GM13977 (cell line): ENCODE data around the gene PPME1.

Experiments
- DNase-seq: peaks from one replicate; pipeline ENCODE4 v3.0.0; 2012; ENCODE audit warnings: low spot score
- in situ Hi-C: fragments of 300-500 bp; cut with MboI; formaldehyde crosslinking; loops from one replicate; pipeline ENCODE4 v1.12.0; 2022; ENCODE audit warnings: low sequenced_read_pairs, low pct_unique_long_range_greater_than_20kb, mixed read lengths, inconsistent platforms; ENCODE audit not compliant: unreplicated experiment
- TF ChIP-seq, protein P1 (sequence below): IDR thresholded peaks from 2 replicates; pipeline ENCODE4 v1.5.1; 2012; ENCODE audit warnings: mild to moderate bottlenecking, control low read depth; ENCODE audit not compliant: insufficient read depth; ENCODE audit errors: extremely low read depth, missing control alignments

The PPME1 gene

DNA sequence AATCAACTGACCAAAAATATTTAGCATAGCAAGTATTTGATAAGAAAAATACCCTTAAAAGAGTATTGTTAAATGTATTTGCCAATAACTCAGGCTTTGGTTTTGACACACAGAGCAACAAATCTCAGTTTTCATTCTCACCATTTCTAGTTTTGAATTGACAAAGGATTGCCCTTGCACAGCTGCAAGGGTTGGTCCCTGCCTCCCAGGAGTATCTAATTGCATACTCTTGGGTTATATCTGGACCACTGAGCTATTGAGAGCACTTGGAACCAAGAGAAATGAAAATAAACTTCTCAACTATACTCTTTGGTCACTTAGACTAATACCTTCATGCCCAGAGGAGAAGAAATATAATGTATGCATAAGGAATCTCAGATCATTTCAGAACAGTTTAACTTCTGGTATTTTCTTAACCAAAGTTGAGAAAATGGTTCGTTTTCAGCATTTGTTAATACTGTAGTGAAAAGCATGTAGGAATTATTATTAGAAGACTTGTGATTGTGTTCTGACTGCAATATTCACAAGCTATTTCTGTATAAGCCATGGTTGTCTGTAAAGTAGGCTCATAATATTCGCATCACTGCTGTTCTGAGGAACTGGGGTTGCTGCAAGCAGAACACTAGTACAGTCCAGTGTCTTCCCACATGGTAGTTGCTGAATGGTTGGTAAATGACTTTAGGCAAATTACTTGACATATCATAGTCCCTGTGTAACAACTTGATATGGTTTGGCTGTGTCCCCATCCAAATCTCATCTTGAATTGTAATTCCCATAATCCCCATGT lies 8.2 kb upstream of the PPME1 start:
- in situ Hi-C loops, result no loop called here
- TF ChIP-seq, protein P1, sequence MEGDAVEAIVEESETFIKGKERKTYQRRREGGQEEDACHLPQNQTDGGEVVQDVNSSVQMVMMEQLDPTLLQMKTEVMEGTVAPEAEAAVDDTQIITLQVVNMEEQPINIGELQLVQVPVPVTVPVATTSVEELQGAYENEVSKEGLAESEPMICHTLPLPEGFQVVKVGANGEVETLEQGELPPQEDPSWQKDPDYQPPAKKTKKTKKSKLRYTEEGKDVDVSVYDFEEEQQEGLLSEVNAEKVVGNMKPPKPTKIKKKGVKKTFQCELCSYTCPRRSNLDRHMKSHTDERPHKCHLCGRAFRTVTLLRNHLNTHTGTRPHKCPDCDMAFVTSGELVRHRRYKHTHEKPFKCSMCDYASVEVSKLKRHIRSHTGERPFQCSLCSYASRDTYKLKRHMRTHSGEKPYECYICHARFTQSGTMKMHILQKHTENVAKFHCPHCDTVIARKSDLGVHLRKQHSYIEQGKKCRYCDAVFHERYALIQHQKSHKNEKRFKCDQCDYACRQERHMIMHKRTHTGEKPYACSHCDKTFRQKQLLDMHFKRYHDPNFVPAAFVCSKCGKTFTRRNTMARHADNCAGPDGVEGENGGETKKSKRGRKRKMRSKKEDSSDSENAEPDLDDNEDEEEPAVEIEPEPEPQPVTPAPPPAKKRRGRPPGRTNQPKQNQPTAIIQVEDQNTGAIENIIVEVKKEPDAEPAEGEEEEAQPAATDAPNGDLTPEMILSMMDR, result no peak
- DNase-seq, result peak; percentile 43

DNA sequence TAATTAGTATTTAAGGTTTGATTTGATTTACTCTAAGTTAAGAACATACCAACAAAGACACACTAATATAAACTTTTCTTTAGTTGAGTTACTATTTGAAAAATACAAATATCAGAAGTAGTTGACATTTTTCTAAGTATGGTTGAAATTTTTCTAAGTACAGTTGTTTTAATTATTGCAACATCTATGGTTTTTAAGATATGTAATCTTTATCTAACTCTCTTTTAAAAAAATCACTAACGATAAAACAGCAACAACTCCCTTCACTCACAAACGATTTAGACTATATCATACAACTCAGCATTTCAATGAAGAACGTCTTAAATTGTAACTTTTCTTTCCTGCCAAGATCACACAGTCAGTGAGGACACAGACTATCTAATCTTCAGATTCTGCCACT lies 2.3 kb upstream of the PPME1 start:
- TF ChIP-seq, protein P1, result no peak
- no peak for DNase-seq
- in situ Hi-C loops, result no loop called here

DNA sequence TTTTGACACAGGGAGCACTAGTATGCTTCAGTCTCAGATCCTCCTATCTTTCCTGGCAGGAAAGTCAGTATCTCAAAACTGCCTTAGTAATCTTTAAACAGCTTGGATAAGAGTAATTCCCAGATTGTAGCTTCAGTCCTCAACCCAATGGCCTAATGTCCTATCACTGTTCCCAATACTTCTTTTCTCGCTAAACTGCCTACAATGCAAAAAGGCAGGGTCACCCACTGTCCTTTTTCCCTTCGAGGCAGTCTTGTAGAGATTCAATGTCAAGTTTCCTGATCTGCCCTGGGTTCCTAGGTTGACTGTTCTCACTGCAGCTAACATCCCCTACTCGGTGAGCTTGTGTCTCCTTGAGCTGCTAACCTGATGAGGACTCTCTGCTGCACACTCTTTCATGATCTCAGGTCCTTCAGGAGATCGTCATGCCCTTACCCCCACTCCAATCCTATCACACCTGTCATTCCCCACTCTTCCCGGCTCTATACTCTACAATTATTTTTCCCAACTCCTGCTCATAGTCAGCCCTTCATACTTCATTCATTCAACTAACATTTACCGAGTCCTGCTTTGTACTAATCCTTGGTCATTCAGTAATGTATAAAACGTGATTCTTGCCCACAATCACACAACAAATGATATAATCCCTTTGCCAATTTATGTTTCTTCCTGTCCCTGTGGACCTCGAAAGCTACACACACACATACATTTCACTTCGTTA lies 1.2 kb upstream of the PPME1 start:
- in situ Hi-C loops, result no loop called here
- DNase-seq, result no peak
- TF ChIP-seq, protein P1, result no peak

DNA sequence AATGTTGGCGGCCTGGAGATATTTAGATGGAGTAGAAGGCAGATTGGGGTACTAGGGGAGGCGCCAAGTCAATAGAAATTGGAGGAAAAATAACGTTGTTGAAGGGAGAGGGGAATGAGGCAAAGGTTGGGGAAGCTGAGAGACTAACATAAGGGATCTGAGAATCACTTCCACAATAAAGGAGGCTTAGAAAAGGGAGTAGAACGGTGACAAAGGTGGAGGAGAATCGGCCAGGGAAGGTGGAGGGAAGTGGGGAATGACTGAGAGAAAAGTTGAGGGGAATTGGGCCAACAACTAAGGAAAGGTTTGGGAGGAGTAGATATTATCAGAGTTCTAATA lies 510 bp downstream of the PPME1 start:
- in situ Hi-C loops, result no loop called here
- TF ChIP-seq, protein P1, result no peak
- DNase-seq, result no peak

DNA sequence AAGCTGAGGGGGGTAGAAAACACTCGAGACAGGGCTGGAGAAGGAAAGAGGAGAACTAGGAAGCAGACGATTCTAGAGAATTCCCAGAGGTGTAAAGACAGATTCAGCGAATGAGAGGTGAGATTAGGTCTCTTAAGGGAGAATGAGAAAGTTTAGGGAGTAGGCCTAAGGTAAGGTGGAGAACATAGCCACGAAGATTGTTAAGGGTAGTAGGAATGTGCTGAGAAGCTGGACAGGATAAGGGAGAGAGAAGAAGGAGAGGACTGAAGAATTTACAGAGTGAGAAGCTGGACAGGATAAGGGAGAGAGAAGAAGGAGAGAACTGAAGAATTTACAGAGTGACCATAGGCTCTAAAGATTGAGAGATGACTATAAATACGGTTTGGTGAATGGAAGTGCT lies 908 bp downstream of the PPME1 start:
- in situ Hi-C loops, result no loop called here
- TF ChIP-seq, protein P1, result no peak
- DNase-seq, result no peak

DNA sequence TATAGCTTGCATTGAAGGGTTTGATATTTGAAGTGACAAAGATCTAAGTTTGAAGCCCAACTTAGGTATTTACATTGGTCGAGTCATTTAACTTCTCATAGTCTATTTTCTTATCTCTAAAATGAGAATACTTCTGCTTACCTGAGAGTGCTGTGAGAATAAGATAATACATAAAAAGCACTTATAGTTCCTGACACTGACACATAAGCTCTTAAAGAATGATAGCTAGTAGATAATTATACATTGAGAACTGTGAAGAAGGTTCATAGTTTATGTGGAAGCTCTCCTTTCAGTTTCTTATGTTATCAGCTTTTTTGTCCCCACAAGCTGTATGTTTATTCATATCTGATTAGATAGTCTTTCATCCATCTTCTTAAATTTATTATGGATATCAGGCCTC lies 4.8 kb downstream of the PPME1 start:
- TF ChIP-seq, protein P1, result no peak
- DNase-seq, result no peak
- in situ Hi-C loops, result no loop called here
